GM19099 (cell line): ENCODE measurements around the gene C15orf61.

Experiments used
- POLR2A ChIP-seq: IDR thresholded peaks from 3 replicates; pipeline ENCODE4 v1.6.1; 2011; ENCODE audit warnings: low read depth; ENCODE audit not compliant: insufficient read length; ENCODE audit errors: extremely low read depth

Gene C15orf61

DNA sequence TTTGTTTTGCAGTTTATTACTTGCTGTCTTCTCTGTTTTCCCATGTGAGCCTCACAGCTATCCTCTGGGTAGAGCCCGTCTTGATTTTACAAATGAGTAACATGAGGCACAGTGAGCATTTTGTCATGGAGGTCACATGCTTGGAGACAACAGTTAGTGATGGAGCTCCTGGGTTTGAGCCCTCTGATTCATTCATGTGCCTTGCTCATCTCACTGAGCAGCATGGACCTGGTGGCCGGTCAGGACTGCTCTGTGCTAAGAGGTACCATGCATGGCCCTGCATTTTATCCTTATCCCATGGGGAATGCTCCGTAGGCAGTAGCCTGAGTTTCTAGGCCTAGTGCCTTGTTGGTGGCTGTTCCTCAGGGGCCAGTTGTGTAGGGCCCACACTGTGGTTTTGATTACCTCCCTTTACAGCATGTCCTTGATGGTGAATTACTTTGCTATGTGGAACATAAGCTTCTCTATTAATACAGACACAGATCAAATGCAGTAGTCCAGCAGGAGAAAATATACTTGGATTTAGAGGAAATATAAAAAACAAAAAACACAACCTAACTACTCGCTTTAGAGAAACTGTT, 57.2 kb downstream of the C15orf61 start:
- TF ChIP-seq POLR2A = no peak

GRCh38 chr15:67579164-67579563, 58.2 kb downstream of the C15orf61 start:
- TF ChIP-seq POLR2A = no peak
